Measurements from ENCODE around the gene PSRC1. TPM values are rescaled to one million over a fixed set of nuclear protein-coding genes. Genes with fewer than 3 reads are reported as not detected.

The PSRC1 gene
- total RNA-seq: 56.6 and 67.9 TPM in 2 replicates

GRCh38 chr1:109282952-109283747, at the start of gene PSRC1:
PSRC1 (minus strand) TSS chr1:109283145.
- H3K4me3 ChIP-seq (ENCODE audit: low read depth, low read length): peak within 1 kb of the TSS; percentile 63
- TF ChIP-seq, protein P1, sequence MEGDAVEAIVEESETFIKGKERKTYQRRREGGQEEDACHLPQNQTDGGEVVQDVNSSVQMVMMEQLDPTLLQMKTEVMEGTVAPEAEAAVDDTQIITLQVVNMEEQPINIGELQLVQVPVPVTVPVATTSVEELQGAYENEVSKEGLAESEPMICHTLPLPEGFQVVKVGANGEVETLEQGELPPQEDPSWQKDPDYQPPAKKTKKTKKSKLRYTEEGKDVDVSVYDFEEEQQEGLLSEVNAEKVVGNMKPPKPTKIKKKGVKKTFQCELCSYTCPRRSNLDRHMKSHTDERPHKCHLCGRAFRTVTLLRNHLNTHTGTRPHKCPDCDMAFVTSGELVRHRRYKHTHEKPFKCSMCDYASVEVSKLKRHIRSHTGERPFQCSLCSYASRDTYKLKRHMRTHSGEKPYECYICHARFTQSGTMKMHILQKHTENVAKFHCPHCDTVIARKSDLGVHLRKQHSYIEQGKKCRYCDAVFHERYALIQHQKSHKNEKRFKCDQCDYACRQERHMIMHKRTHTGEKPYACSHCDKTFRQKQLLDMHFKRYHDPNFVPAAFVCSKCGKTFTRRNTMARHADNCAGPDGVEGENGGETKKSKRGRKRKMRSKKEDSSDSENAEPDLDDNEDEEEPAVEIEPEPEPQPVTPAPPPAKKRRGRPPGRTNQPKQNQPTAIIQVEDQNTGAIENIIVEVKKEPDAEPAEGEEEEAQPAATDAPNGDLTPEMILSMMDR (conservative IDR thresholded peaks at IDR 0.05; ENCODE audit: low read depth, low read length): peak; percentile 37
- no peak for DNase-seq (ENCODE audit: low read depth)

- no peak for DNase-seq (ENCODE audit: low read depth)
- TF ChIP-seq, protein P1 (conservative IDR thresholded peaks at IDR 0.05; ENCODE audit: low read depth, low read length): no peak
- H3K4me3 ChIP-seq (ENCODE audit: low read depth, low read length): no peak overlapping the region
These were observed 48.2 kb upstream of the PSRC1 start for GRCh38 chr1:109331113-109331512.

DNA sequence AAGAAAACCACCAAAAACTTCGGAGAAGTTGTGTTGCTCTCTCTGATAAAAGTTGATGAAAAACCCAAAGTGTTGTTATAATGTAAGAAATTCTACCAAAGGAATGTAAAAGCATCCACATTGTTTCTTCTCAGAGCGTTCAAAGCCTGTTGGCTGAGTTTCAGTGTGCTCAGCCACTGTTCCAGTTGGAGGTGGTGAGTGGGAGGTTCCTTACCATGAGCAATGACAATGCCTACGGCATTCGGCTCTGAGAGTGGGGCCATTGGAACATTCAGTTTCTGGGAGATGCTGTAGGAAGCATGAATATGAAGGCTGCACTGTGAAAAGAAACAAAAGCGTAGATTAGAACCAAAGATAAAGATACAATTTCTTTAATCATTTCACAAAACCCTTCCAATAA, 44.3 kb upstream of the PSRC1 start:
- no peak overlapping the region for H3K4me3 ChIP-seq (ENCODE audit: low read depth, low read length)
- TF ChIP-seq, protein P1 (conservative IDR thresholded peaks at IDR 0.05; ENCODE audit: low read depth, low read length): no peak
- no peak for DNase-seq (ENCODE audit: low read depth)

- TF ChIP-seq, protein P1 (conservative IDR thresholded peaks at IDR 0.05; ENCODE audit: low read depth, low read length): no peak
- DNase-seq (ENCODE audit: low read depth): no peak
These were observed 40.0 kb upstream of the PSRC1 start for GRCh38 chr1:109322974-109323373.

GRCh38 chr1:109319114-109319513, 36.2 kb upstream of the PSRC1 start:
- no peak for DNase-seq (ENCODE audit: low read depth)
- H3K4me3 ChIP-seq (ENCODE audit: low read depth, low read length): no peak overlapping the region
- TF ChIP-seq, protein P1 (conservative IDR thresholded peaks at IDR 0.05; ENCODE audit: low read depth, low read length): no peak

More at GRCh38 chr1:109322974-109323373, 40.0 kb upstream of the PSRC1 start:
- H3K4me3 ChIP-seq (ENCODE audit: low read depth, low read length): no peak overlapping the region

GRCh38 chr1:109316506-109316905, 33.6 kb upstream of the PSRC1 start:
- no peak for DNase-seq (ENCODE audit: low read depth)

More at GRCh38 chr1:109316506-109316905, 33.6 kb upstream of the PSRC1 start:
- no peak overlapping the region for H3K4me3 ChIP-seq (ENCODE audit: low read depth, low read length)
- TF ChIP-seq, protein P1 (conservative IDR thresholded peaks at IDR 0.05; ENCODE audit: low read depth, low read length): no peak
